A549 (cell line): ENCODE measurements around the gene GSTCD. TPM values are rescaled to one million over a fixed set of nuclear protein-coding genes. Genes with fewer than 3 reads are reported as not detected.

Source experiments
- ATAC-seq, 2 experiments: fragments of 200-7000 bp in 1 of 2; fragments of >200 bp in 1 of 2; cut with Nextera tagmentation in 1 of 2; cut with Tn5 transposase in 1 of 2; 3 replicates each; pipeline versions ENCODE4 v1.8.0 to v1.9.1; 2018 to 2020; ENCODE audit warnings: mild to moderate bottlenecking in 1 of 2, moderate library complexity in 1 of 2
- CTCF ChIA-PET: fragments of 300-600 bp; sonication (Branson Sonifier 250); formaldehyde crosslinking; extraction: SDS; loops from one replicate; lab custom pipeline; 2021; ENCODE audit warnings: antibody characterized with exemption, inconsistent platforms; lab: Yijun Ruan, JAX
- POLR2A ChIA-PET: fragments of 350-600 bp; formaldehyde crosslinking; extraction: SDS; loops from one replicate; lab custom pipeline; 2021; ENCODE audit warnings: antibody characterized with exemption, inconsistent platforms; lab: Yijun Ruan, JAX
- DNase-seq, 2 experiments: peaks; one replicate each; pipeline versions ENCODE4 v3.0.0 to v3.0.0-alpha.2; 2011 to 2016; ENCODE audit warnings: low read depth in 1 of 2, low spot score in 1 of 2
- FAIRE-seq: peaks from 2 replicates; lab custom pipeline; 2011; peaks lifted over from hg19 to GRCh38; lab: Jason Lieb, UNC
- H3K27ac ChIP-seq, 2 experiments: fragments of >200 bp; sonication (Bioruptor Twin); formaldehyde crosslinking; 3 replicates each; pipeline ENCODE4 v1.5.1; 2016 to 2017
- H3K4me1 ChIP-seq: fragments of >200 bp; sonication (Bioruptor Twin); formaldehyde crosslinking; 3 replicates; pipeline ENCODE4 v1.6.1; 2016
- H3K4me2 ChIP-seq: fragments of >200 bp; sonication (Bioruptor Twin); formaldehyde crosslinking; 3 replicates; pipeline ENCODE4 v1.6.1; 2016
- H3K4me3 ChIP-seq: fragments of >200 bp; sonication (Bioruptor Twin); formaldehyde crosslinking; 3 replicates; pipeline ENCODE4 v1.5.1; 2016
- H3K9me3 ChIP-seq: fragments of >200 bp; sonication (Bioruptor Twin); formaldehyde crosslinking; 3 replicates; pipeline ENCODE4 v1.6.1; 2016
- ATOH8 ChIP-seq: fragments of 250-450 bp; sonication (Bioruptor Pico); IDR thresholded peaks from 2 replicates; pipeline ENCODE4 v1.5.0; 2020; ENCODE audit warnings: low read depth, mild to moderate bottlenecking, moderate library complexity
- CBX2 ChIP-seq: fragments of 200-600 bp; sonication (generic); IDR thresholded peaks from 2 replicates; pipeline ENCODE4 v1.6.1; 2016; ENCODE audit warnings: low read depth, mild to moderate bottlenecking, borderline replicate concordance
- CBX8 ChIP-seq: fragments of 200-600 bp; sonication (generic); IDR thresholded peaks from 2 replicates; pipeline ENCODE4 v1.6.1; 2016
- CEBPB ChIP-seq, 2 experiments: fragments of >200 bp in 1 of 2; sonication (Bioruptor Twin) in 1 of 2; formaldehyde crosslinking in 1 of 2; IDR thresholded peaks; 2 replicates each; pipeline ENCODE4 v1.6.1; 2012 to 2016
- CHD2 ChIP-seq: fragments of 150-350 bp; IDR thresholded peaks from 2 replicates; pipeline ENCODE4 v1.6.1; 2014; ENCODE audit warnings: low read length; ENCODE audit not compliant: partially characterized antibody
- CTCF ChIP-seq: fragments of >200 bp; sonication (Bioruptor Twin); formaldehyde crosslinking; IDR thresholded peaks from 3 replicates; pipeline ENCODE4 v1.5.1; 2016
- EHF ChIP-seq: fragments of 250-450 bp; sonication (Bioruptor Pico); IDR thresholded peaks from 2 replicates; pipeline ENCODE4 v1.5.0; 2020; ENCODE audit warnings: mild to moderate bottlenecking
- ESRRA ChIP-seq: fragments of 150-350 bp; IDR thresholded peaks from 2 replicates; pipeline ENCODE4 v1.6.1; 2014; ENCODE audit warnings: mild to moderate bottlenecking, low read length, borderline replicate concordance
- FOSB ChIP-seq: fragments of 250-450 bp; sonication (Bioruptor Pico); IDR thresholded peaks from 2 replicates; pipeline ENCODE4 v1.5.0; 2020; ENCODE audit warnings: mild to moderate bottlenecking, moderate library complexity
- GATA3 ChIP-seq: IDR thresholded peaks from 2 replicates; pipeline ENCODE4 v1.6.1; 2012; ENCODE audit warnings: borderline replicate concordance
- HDAC2 ChIP-seq: fragments of 200-600 bp; sonication (generic); IDR thresholded peaks from 2 replicates; pipeline ENCODE4 v1.6.1; 2016
- HMGXB4 ChIP-seq: fragments of 250-450 bp; sonication (Bioruptor Pico); IDR thresholded peaks from 2 replicates; pipeline ENCODE4 v1.5.0; 2021; ENCODE audit warnings: mild to moderate bottlenecking, moderate library complexity, borderline replicate concordance
- HOXA7 ChIP-seq: fragments of 250-450 bp; sonication (Bioruptor Pico); IDR thresholded peaks from 2 replicates; pipeline ENCODE4 v1.5.0; 2020; ENCODE audit warnings: mild to moderate bottlenecking, moderate library complexity
- JUN ChIP-seq, 2 experiments: fragments of >200 bp; sonication (Bioruptor Twin); formaldehyde crosslinking; IDR thresholded peaks; 2 replicates in 1 of 2; 3 replicates in 1 of 2; pipeline ENCODE4 v1.6.1; 2016 to 2017
- KDM1A ChIP-seq: fragments of 200-600 bp; sonication (generic); IDR thresholded peaks from 2 replicates; pipeline ENCODE4 v1.6.1; 2016; ENCODE audit warnings: low read depth, mild to moderate bottlenecking
- MAFK ChIP-seq: fragments of 450-650 bp; IDR thresholded peaks from 2 replicates; pipeline ENCODE4 v1.6.1; 2014; ENCODE audit not compliant: partially characterized antibody
- MAX ChIP-seq: IDR thresholded peaks from 2 replicates; pipeline ENCODE4 v1.6.1; 2012
- NFE2L2 ChIP-seq: fragments of 150-350 bp; conservative IDR thresholded peaks from 2 replicates; pipeline ENCODE4 v1.6.1; 2014; ENCODE audit warnings: low read length
- NR3C1 ChIP-seq: fragments of >200 bp; sonication (Bioruptor Twin); formaldehyde crosslinking; IDR thresholded peaks from 3 replicates; pipeline ENCODE4 v1.6.1; 2017
- PHF8 ChIP-seq: fragments of 200-600 bp; sonication (generic); IDR thresholded peaks from 2 replicates; pipeline ENCODE4 v1.6.1; 2016; ENCODE audit warnings: low read depth, mild to moderate bottlenecking, antibody characterized with exemption, moderate library complexity, borderline replicate concordance
- REST ChIP-seq: fragments of 200-600 bp; sonication (generic); IDR thresholded peaks from 2 replicates; pipeline ENCODE4 v1.6.1; 2016; ENCODE audit warnings: antibody characterized with exemption, mild to moderate bottlenecking, moderate library complexity
- ZSCAN20 ChIP-seq: fragments of 250-450 bp; sonication (Bioruptor Pico); IDR thresholded peaks from 2 replicates; pipeline ENCODE4 v1.8.0; 2022; ENCODE audit warnings: mild to moderate bottlenecking, moderate library complexity
- WGBS: methylation state at CpG from one replicate; pipeline ENCODE4 v1.1.6; 2017; ENCODE audit errors: missing lambda C conversion rate; 5-methylcytosine and 5-hydroxymethylcytosine counted together
- polyA plus RNA-seq, 4 experiments: library from polyadenylated mRNA; depleted of rRNA in 3 of 4; stranded (reverse); fragments of >200 nt; fragmentation: RNase III in 1 of 4; extraction: RNeasy Plus Mini Kit Qiagen cat#74134 plus additional on column Dnase treatment in 1 of 4; gene quantifications; 2 replicates in 3 of 4; 3 replicates in 1 of 4; pipeline ENCODE4 v1.2.3, GENCODE V29; 2011 to 2017

Gene GSTCD
- polyA plus RNA-seq, 2 of the 4 experiments (the other 2 are of a cell fraction): 10.0 to 28.7 TPM

GRCh38 chr4:105840426-105841174 lies 132.0 kb downstream of the GSTCD start:
- POLR2A ChIA-PET: no interaction called here
- 82% methylated on average over 5 of the region's 5 CpGs for WGBS

GRCh38 chr4:105843941-105844340 lies 135.4 kb downstream of the GSTCD start:
- Histone ChIP-seq H3K27ac (no peak overlapping the region), H3K4me2 (0 out of 3 replicates have a peak overlapping the region, but pooled peaks have one; percentile 21), H3K9me3 (no peaks in the 10 kb centered on the region), H3K4me1 (peaks cover 7% of the 10 kb centered on the region; the same call in 2 of the 3 replicates), H3K4me3 (no peak overlapping the region)
- ATAC-seq: no peak
- ChIA-PET POLR2A (no interaction called here), CTCF (interaction anchor here (1.2 kb wide), 1 partner anchor 8 kb away, joined by 3 read pairs; no protein-coding TSS in a partner anchor)
- no peak for FAIRE-seq
- TF ChIP-seq KDM1A: no peak
- TF ChIP-seq EHF: no peak
- TF ChIP-seq JUN (IDR thresholded peaks at IDR 0.05): no peak
- TF ChIP-seq REST: no peak
- TF ChIP-seq NR3C1: no peak
- no peak for TF ChIP-seq ZSCAN20 (CRISPR knock-in tag)
- TF ChIP-seq ATOH8 (CRISPR knock-in tag): no peak
- no peak for TF ChIP-seq NFE2L2
- TF ChIP-seq CEBPB (IDR thresholded peaks at IDR 0.05): no peak
- no peak for TF ChIP-seq CHD2
- TF ChIP-seq FOSB (CRISPR knock-in tag): no peak
- no peak for TF ChIP-seq MAX
- TF ChIP-seq ESRRA: no peak
- no peak for TF ChIP-seq GATA3
- DNase-seq: no peak
- 72% methylated on average over 2 of the region's 2 CpGs for WGBS

More at GRCh38 chr4:105840426-105841174, 132.0 kb downstream of the GSTCD start:
- H3K27ac ChIP-seq: no peak overlapping the region
- H3K4me3 ChIP-seq: no peak overlapping the region
- ATAC-seq (no peak), DNase-seq (no peak), FAIRE-seq (no peak)
- CTCF ChIA-PET: no interaction called here
- no peak overlapping the region for H3K4me2 ChIP-seq
- TF ChIP-seq NFE2L2: no peak
- no peak for TF ChIP-seq CBX8
- TF ChIP-seq HMGXB4: no peak
- TF ChIP-seq MAFK: no peak
- TF ChIP-seq HDAC2: no peak
- TF ChIP-seq PHF8: no peak
- TF ChIP-seq CBX2: no peak
- no peak for TF ChIP-seq CTCF
- TF ChIP-seq HOXA7: no peak
- peaks cover 7% of the 10 kb centered on the region; the same call in 2 of the 3 replicates for H3K4me1 ChIP-seq
- H3K9me3 ChIP-seq: no peaks in the 10 kb centered on the region
